GM19099 (cell line): ENCODE measurements around the gene CCDC159.

ENCODE experiments used
- POLR2A ChIP-seq: IDR thresholded peaks from 3 replicates; pipeline ENCODE4 v1.6.1; 2011; ENCODE audit warnings: low read depth; ENCODE audit not compliant: insufficient read length; ENCODE audit errors: extremely low read depth

Gene CCDC159

GRCh38 chr19:11377237-11377636 is 30.9 kb downstream of the CCDC159 start:
- no peak for TF ChIP-seq POLR2A

GRCh38 chr19:11377756-11378155 is 31.4 kb downstream of the CCDC159 start:
- no peak for TF ChIP-seq POLR2A

- TF ChIP-seq POLR2A = no peak
These were observed 32.2 kb downstream of the CCDC159 start for GRCh38 chr19:11378319-11379189.

GRCh38 chr19:11379857-11380350 is 33.6 kb downstream of the CCDC159 start:
- no peak for TF ChIP-seq POLR2A

- peak; percentile 86 for TF ChIP-seq POLR2A
These were observed 34.6 kb downstream of the CCDC159 start for GRCh38 chr19:11380653-11381537.

GRCh38 chr19:11382898-11383705 is 36.8 kb downstream of the CCDC159 start:
- TF ChIP-seq POLR2A = no peak

GRCh38 chr19:11383706-11384048 is 37.4 kb downstream of the CCDC159 start:
- TF ChIP-seq POLR2A = no peak

GRCh38 chr19:11384778-11385129 is 38.4 kb downstream of the CCDC159 start:
- TF ChIP-seq POLR2A = no peak

GRCh38 chr19:11387162-11388034 is 41.1 kb downstream of the CCDC159 start:
- no peak for TF ChIP-seq POLR2A

GRCh38 chr19:11390359-11390758 is 44.0 kb downstream of the CCDC159 start:
- TF ChIP-seq POLR2A = no peak

- TF ChIP-seq POLR2A = no peak
These were observed 44.8 kb downstream of the CCDC159 start for GRCh38 chr19:11390933-11391680.

GRCh38 chr19:11397089-11397610 is 50.8 kb downstream of the CCDC159 start:
- TF ChIP-seq POLR2A = no peak

GRCh38 chr19:11399667-11400066 is 53.3 kb downstream of the CCDC159 start:
- no peak for TF ChIP-seq POLR2A
